Coronary artery (tissue), 2 donors: Measurements from ENCODE around the gene DAPK1.
"Not testable (repeated sequence)": the region's sequence is repeated elsewhere in the genome, so short reads cannot be mapped to it uniquely, and the experiment has no call there.

ENCODE experiments used
- DNase-seq: peaks from one replicate; pipeline ENCODE4 v3.0.0-alpha.2; 2017; ENCODE audit warnings: low spot score
- H3K27ac ChIP-seq, 2 donors: fragments of 200-600 bp; sonication (generic); one replicate each; pipeline ENCODE4 v1.5.1; 2016 to 2019
- H3K4me3 ChIP-seq: fragments of 200-600 bp; sonication (generic); 2 replicates; pipeline ENCODE4 v1.5.1; 2016; ENCODE audit warnings: mild to moderate bottlenecking, moderate library complexity
- TF ChIP-seq, protein P1 (sequence below): fragments of 200-600 bp; sonication (generic); IDR thresholded peaks from one replicate; pipeline ENCODE4 v1.5.1; 2019; ENCODE audit warnings: antibody characterized with exemption

Gene DAPK1

DNA sequence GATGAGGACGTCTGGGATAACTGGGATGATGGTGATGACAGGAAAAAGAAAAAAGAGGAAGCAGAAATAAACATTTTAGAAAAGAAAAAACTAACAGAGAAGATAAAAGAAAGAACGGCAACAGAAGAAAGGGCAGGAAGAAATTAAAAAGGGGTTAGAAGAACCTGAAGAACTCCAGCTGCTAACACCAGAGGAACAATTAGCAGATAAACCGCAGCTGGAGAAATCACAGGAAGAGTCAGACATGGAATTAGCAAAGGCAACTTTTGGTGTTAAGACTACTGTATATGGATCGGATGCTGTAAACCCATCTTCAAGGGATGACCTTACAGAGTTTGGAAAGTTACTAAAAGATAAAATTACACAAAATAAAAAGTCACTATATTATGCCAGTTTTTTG is 243.7 kb downstream of the DAPK1 start:
- Histone ChIP-seq H3K27ac (no peak overlapping the region), H3K4me3 (no peak overlapping the region)
- no peak for DNase-seq
- TF ChIP-seq, protein P1, sequence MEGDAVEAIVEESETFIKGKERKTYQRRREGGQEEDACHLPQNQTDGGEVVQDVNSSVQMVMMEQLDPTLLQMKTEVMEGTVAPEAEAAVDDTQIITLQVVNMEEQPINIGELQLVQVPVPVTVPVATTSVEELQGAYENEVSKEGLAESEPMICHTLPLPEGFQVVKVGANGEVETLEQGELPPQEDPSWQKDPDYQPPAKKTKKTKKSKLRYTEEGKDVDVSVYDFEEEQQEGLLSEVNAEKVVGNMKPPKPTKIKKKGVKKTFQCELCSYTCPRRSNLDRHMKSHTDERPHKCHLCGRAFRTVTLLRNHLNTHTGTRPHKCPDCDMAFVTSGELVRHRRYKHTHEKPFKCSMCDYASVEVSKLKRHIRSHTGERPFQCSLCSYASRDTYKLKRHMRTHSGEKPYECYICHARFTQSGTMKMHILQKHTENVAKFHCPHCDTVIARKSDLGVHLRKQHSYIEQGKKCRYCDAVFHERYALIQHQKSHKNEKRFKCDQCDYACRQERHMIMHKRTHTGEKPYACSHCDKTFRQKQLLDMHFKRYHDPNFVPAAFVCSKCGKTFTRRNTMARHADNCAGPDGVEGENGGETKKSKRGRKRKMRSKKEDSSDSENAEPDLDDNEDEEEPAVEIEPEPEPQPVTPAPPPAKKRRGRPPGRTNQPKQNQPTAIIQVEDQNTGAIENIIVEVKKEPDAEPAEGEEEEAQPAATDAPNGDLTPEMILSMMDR, result no peak

DNA sequence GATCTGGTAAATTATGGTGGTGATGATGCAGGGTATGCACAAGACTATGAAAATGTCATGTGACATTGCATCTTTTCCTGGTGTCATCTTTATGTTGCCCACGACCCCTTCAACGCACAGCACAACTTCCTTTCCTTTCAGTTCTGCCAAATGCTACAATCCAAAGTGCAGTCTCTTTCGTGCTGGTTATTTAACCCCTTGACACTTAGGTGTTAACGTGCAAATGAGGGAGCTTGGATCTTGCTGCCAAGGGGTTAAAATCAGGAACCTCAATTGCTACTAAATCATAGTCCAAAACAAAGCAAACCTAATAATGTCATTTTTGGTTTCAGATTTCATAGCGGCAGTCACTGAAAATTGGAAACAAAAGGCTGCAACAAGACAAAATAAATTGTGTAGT is 244.2 kb downstream of the DAPK1 start:
- no peak overlapping the region for H3K27ac ChIP-seq
- TF ChIP-seq, protein P1, result no peak
- no peak overlapping the region for H3K4me3 ChIP-seq
- DNase-seq, result no peak

DNA sequence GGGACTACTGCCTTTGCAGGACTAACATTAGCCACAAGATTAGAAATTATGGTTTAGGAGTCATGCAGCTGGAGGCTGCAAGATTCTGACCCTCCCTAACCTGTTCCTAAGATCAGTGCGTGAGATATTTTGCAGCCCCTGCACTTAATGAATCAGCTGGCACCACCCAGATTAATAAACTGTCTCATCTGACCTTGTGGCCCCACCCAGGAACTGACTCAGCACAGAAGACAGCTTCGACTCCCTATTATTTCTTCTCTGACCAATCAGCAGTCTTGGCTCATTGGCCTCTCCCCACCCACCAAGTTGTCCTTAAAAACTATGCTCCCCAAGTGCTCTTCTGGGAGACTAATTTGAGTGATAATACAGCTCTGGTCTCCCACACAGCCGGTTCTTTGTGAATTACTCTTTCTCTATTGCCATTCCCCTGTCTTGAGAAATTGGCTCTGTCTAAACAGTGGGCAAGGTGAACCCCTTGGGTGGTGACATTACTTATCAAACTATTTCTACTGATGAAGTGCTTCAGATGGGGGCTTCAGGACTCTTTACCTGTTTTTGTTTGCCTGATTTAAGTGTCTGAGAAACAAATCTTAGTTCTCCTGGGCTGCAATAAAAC is 245.3 kb downstream of the DAPK1 start:
- DNase-seq, result no peak
- Histone ChIP-seq H3K27ac (no peak overlapping the region), H3K4me3 (no peak overlapping the region)
- TF ChIP-seq, protein P1, result no peak

DNA sequence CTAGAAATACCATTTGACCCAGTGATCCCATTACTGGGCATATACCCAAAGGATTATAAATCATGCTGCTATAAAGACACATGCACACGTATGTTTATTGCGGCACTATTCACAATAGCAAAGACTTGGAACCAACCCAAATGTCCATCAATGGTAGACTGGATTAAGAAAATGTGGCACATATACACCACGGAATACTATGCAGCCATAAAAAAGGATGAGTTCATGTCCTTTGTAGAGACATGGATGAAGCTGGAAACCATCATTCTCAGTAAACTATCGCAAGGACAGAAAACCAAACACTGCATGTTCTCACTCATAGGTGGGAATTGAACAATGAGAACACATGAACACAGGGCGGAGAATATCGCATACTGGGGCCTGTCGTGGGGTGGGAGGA is 246.6 kb downstream of the DAPK1 start:
- not testable (repeated sequence) for H3K27ac ChIP-seq, H3K4me3 ChIP-seq, DNase-seq

DNA sequence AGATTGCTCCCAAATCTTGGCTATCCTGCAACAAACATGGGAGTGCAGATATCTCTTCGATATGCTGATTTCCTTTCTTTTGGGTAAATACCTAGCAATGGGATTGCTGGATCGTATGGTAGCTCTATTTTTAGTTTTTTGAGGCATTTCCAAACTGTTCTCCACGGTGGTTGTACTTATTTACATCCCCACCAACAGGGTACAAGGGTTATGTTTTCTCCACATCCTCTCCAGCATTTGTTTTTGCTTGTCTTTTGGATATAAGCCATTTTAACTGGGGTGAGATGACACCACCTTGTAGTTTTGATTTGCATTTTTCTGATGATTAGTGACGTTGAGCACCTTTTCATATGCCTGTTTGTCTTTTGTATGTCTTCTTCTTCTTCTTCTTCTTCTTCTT is 248.5 kb downstream of the DAPK1 start:
- DNase-seq, result no peak
- TF ChIP-seq, protein P1, result no peak
- Histone ChIP-seq H3K4me3 (no peak overlapping the region), H3K27ac (no peak overlapping the region)

DNA sequence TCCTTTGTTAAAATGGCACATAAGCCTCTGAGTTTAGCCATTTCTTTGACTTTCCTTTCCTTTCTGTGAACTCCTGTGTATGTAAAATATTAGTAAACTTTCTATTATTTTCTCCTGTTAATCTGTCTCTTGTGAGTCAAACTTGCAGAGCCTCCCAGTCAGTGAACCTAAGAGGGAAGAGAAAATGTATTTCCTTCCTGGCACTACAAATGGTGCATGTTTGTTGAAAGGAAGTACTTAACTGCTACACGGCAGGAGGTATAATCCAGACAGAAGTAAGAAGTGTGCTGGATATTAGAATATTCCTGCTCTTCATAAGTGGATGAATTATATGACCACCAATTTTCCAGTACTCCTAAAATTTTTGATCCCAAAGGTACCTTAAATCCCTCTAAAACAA is 251.2 kb downstream of the DAPK1 start:
- TF ChIP-seq, protein P1, result no peak
- H3K4me3 ChIP-seq, result no peak overlapping the region
- DNase-seq, result no peak
- no peak overlapping the region for H3K27ac ChIP-seq

DNA sequence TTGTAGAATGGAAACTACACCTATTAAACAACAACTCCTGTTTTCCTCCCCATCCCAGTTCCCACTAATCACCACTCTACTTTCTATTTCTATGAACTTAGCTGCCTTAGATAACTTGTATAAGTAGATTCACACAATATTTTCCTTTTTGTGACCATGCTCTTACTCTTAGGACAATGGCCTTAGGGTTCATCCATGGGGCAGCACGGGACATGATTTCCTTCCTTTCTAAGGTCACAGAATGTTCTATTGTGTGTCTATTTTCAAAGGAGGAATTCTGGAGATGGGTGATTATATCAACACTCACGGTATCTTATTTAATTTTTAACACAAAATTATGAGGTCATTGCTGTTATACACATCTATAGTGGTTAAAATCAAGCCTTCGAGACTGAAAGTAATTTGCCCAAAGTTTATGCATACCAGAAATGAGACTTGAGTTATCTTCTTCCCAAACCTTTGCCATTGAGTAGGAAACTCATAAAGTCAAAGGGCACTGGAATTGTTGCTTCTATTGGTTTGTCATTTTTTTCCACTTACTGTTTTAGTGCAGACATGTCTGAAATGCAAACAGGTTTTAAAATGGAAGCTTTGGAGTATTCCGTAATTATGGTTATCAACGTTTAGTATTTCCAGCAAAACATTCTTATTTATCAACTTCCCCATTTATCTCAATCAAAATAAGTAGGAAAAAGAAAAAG is 251.8 kb downstream of the DAPK1 start:
- H3K27ac ChIP-seq, result no peak overlapping the region
- no peak for DNase-seq
- TF ChIP-seq, protein P1, result no peak
- no peak overlapping the region for H3K4me3 ChIP-seq
